ENCODE results near the gene MICOS13. TPM values are rescaled to one million over a fixed set of nuclear protein-coding genes. Genes with fewer than 3 reads are reported as not detected.

MICOS13 gene
- total RNA-seq, 1 experiment from 2014 or later = 130 TPM

DNA sequence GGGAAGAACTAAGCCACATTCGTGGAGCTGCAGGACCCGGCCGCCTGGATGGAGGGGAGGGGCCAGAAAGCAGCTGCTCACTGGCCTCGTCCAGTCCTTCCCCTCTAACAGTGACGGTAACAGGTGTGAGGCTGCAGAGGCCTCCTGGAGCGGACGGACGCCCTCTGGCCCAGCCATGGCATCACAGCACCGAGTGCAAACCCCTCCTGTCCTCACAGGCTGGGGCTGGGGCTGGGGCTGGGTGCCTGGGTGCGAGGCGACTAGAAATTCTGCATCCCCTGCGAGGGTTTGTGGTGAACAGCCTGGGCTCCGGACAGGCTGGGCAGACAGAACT is 3.6 kb downstream of the MICOS13 start:
- DNase-seq (ENCODE audit: low read depth) = no peak
- in situ Hi-C loops (cut with HindIII; ENCODE audit: low pct_unique_long_range_greater_than_20kb, low sequenced_read_pairs) = no loop called here

DNA sequence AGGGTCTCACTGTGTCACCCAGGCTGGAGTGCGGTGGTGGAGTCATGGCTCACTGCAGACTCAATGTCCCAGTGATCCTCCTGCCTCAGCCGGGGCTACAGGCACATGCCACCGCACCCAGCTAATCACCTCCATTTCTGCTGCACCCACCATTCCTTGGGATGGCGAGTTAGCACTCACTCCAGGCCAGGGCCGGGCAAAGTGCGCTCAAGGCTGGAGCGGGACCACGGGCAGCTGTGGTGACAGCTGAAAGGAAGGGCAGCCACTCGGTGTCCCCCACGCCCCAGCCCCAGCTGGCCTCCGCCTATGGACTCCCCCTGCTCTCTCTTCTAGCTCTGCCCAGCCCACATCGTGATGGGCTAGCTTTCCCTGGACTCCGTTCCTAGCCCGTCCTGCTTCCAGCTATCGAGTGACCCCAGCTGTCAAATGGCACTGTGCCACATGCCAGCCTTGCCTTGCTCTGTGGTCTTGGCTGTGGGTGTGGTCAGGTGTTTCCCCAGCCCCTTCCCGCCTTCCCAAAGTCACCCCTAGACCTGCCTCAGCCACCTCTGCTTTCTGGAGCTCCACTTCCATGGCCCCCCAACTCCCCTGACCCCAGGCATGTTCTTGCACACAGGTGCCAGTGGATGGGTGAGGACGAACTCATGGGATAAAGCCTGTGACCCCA is 4.1 kb downstream of the MICOS13 start:
- DNase-seq (ENCODE audit: low read depth) = no peak
- in situ Hi-C loops (cut with HindIII; ENCODE audit: low pct_unique_long_range_greater_than_20kb, low sequenced_read_pairs) = no loop called here

DNA sequence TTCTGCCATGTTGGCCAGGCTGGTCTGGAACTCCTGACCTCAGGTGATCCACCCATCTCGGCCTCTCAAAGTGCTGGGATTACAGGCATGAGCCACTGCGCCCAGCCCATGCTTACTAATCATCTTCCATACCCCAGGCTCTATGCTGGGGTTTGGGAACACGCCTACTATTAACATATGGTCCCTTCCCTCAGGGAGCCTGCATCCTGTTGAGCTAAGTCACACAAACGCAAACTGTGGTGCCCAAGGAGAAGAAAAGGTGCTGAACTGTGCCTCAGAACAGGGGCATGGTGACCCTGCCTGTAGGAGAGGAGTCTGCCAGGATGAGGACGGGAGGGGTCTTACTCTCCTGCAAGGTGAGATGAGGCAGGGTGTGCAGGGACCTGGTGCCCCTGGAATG is 5.6 kb downstream of the MICOS13 start:
- in situ Hi-C loops (cut with HindIII; ENCODE audit: low pct_unique_long_range_greater_than_20kb, low sequenced_read_pairs) = no loop called here
- no peak for DNase-seq (ENCODE audit: low read depth)

DNA sequence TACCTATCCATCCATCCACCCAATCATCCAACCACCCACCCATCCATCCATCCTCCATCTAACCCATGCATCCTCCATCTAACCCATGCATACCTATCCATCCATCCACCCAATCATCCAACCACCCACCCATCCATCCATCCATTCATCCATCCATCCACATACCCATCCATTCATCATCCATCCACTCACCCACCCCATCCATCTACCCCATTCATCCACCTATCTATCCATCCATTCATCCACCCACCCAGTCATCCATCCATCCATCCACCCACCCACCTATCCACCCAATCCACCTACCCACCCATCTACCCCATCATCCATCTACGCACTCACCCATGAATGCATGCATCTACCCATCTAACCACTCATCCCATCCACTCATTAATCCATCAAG is 6.6 kb downstream of the MICOS13 start:
- DNase-seq (ENCODE audit: low read depth) = no peak
- in situ Hi-C loops (cut with HindIII; ENCODE audit: low pct_unique_long_range_greater_than_20kb, low sequenced_read_pairs) = no loop called here

DNA sequence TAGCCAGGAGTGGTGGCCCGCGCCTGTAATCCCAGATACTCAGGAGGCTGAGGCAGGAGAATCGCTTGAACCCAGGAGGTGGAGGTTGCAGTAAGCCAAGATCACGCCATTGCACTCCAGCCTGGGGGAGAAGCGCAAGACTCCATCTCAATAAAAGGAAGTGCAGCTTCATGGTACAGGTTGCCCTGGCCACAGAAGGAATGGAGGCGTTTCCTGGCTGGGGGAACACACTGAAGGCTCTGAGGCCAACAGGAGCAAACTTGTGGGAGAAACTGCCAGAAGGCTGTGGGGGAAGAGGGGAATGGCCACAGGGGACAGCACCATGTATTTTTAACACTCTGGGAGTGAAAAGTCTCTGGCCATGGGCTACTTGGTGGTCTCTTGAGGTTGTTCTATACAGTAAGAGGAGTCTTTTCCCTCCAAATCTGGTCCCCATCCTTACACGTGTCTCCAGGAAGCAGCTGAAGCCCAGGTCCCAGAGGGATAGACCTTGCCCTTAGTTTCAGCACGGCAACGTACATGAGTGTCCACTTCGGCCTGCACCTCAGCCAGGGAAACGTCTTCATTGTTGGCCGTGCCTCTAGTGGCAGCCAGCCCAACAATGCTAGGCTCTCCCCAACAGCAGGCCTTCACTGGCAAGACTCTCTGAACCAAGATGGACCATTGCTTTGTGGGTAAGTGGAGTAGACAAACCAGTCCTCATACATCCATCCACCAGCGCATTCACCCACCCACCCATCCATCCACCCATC is 7.4 kb downstream of the MICOS13 start:
- DNase-seq (ENCODE audit: low read depth) = no peak
- in situ Hi-C loops (cut with HindIII; ENCODE audit: low pct_unique_long_range_greater_than_20kb, low sequenced_read_pairs) = no loop called here

DNA sequence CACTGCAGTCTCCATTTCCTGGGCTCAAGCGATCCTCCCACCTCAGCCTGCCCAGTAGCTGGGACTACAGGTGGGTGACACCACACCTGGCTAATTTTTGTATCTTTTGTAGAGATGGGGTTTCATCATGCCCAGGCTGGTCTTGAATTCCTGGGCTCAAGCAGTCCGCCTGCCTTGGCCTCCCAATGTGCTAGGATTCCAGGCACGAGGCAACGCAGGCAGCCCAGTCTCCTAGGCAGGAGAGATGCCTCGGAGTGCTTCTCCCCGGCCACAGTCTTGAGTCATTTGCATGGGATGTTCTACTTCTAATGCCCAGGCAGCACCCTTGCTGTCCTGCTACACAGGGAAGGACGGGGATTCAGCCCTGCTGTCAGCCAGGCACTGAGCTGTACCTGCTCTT is 8.7 kb downstream of the MICOS13 start:
- DNase-seq (ENCODE audit: low read depth) = no peak
- in situ Hi-C loops (cut with HindIII; ENCODE audit: low pct_unique_long_range_greater_than_20kb, low sequenced_read_pairs) = no loop called here

DNA sequence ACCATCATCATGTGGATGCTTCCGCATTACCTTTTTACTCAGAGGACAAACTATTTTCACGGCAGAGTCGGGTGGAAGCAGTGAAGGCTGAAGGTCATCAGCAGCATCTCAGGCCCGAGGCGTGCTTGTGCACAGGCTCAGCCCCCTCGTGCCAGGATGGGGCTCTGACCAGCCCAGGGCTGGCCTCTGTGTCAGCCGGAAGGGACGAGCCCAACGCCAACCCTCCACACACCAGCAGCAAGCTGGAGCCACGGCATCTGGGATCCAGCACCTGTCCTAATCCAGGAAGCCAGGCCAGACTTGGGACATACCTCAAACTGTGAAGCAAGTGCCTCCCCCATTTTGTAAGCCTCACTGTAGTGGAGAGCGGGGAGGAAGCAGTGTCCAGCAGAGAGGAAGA is 11.1 kb downstream of the MICOS13 start:
- in situ Hi-C loops (cut with HindIII; ENCODE audit: low pct_unique_long_range_greater_than_20kb, low sequenced_read_pairs) = no loop called here
- DNase-seq (ENCODE audit: low read depth) = no peak

DNA sequence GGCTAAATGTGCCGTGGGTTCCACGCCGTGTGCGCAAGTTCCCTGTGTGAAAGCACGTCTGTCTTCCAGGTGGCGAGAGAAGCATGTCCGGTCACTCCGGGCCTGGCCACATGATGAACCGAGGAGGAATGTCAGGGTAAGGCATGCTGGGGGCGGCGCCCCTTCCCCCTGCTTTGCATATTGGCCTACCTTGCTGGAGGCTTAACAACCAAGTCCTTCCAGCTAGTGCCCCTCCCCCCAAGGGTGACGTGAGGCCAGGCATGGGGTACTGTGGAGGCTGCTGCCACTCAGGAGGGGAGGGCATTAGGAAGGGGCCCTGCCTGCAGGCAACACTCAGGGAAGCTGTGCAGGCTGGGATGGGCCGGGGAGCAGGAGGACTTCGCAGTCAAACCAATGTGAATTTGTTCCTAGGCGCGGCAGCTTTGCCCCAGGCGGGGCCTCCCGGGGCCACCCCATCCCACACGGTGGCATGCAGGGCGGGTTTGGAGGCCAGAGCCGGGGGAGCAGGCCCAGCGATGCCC is 12.5 kb downstream of the MICOS13 start:
- in situ Hi-C loops (cut with HindIII; ENCODE audit: low pct_unique_long_range_greater_than_20kb, low sequenced_read_pairs) = no loop called here
- DNase-seq (ENCODE audit: low read depth) = no peak

DNA sequence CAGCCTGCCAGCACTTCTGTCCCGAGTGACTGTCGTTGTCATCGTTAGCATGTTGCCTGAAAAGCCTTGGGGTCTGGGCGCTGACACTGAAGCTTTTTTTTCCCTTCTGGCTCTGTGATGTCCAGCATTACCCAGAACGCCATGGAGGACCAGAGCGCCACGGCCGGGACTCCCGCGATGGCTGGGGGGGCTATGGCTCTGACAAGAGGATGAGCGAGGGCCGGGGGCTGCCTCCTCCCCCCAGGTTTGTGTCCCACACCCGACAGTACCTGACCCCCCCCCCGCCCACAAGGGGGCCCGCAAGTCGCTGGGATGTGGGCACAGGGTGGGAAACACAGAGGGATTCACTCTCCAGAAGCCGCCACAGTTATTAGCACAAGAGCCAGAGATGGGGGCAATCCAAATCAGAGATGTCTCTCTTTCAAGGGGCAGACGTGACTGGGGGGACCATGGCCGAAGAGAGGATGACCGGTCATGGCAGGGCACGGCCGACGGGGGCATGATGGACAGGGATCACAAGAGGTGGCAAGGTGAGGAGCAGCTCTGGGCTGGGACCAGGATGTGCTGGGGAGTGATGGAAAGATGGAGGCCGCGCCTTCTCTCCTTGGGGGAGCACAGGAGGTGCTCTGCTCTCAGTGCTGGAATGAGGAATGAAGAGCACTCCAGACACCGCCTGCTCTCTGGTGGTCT is 13.2 kb downstream of the MICOS13 start:
- in situ Hi-C loops (cut with HindIII; ENCODE audit: low pct_unique_long_range_greater_than_20kb, low sequenced_read_pairs) = no loop called here
- DNase-seq (ENCODE audit: low read depth) = no peak

DNA sequence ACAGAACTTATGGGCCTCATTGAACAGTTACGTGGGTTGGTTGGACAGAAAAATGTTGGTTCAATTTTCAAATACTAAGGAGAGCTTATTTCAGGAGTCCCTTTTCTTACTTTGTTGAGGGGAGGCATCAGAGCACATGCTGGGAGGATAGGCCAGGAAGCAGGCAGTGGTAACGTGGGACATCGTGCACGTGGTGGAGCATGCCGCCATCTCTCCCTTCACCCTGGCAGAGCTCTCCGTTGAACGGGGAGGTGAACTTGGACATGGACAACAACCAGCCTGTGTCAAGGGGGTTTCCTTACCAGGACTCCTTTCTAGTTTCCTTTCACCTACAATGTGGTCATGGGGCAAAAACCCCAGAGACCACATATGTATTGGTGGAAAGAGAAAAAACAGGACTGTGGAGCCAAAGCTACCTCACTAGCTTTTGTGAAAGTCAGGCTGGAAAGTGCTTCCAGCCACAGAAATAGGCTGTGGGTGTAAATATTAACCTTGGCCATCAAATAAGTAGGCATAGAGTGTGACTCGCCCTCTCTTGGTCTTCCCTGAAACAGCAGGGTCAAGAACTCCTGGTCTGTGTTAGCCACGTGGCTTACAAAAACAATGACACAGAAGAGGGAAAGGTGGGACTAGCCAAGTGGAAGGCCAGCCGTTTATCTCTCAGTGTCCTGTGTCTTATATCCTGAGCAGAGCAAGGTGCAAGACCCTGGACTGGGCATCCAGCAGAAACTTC is 14.4 kb downstream of the MICOS13 start:
- peak; percentile 92 for DNase-seq (ENCODE audit: low read depth)

DNA sequence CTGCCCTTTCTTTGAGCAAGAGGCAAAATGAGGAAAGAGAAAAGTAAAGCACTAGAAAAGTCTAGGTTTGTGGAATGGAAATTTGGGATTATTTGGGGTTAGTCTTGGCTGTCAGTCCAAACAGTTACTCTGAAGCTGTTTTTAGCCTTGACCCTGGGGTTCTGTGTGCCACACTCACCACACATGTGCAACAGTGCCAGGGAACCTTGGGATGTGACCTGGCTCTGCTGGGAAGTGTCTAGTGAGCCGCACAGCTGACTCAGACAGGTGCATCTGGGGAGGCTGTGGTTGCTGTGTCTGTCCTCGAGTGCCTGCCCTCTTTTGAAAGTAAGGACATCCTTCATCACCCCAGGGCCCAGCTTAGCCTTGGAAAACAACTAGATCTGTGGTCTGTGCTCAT is 15.8 kb downstream of the MICOS13 start:
- no peak for DNase-seq (ENCODE audit: low read depth)
- in situ Hi-C loops (cut with HindIII; ENCODE audit: low pct_unique_long_range_greater_than_20kb, low sequenced_read_pairs) = no loop called here

More for the DNA sequence above, 14.4 kb downstream of the MICOS13 start:
- in situ Hi-C loops (cut with HindIII; ENCODE audit: low pct_unique_long_range_greater_than_20kb, low sequenced_read_pairs) = no loop called here

DNA sequence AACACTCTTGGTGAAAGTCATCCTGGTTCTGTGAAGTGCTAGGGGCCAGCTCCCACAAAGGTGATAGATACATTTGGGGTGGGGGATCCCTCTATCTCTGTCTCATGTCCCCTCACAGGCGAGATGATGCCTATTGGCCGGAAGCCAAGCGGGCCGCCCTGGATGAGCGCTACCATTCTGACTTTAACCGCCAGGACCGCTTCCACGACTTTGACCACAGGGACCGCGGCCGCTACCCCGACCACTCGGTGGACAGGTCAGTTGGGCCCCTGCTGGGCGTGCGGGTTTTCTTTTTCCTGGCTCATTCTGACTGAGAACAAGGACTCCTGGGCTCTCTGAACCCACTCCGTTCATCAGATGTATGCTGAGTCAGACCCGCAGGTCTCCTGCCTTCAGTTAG is 16.4 kb downstream of the MICOS13 start:
- DNase-seq (ENCODE audit: low read depth) = no peak
- in situ Hi-C loops (cut with HindIII; ENCODE audit: low pct_unique_long_range_greater_than_20kb, low sequenced_read_pairs) = no loop called here

DNA sequence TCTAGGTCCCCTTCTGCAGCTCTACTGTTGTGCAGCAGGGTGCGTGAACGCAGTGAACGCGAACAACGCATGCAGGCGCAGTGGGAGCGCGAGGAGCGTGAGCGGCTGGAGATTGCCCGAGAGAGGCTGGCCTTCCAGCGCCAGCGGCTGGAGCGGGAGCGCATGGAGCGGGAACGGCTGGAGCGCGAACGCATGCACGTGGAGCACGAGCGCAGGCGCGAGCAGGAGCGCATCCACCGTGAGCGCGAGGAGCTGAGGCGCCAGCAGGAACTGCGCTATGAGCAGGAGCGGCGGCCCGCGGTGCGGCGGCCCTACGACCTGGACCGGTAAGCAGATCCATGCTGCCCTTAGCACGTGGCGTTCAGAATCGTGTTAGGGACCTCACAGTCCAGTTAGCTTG is 18.8 kb downstream of the MICOS13 start:
- in situ Hi-C loops (cut with HindIII; ENCODE audit: low pct_unique_long_range_greater_than_20kb, low sequenced_read_pairs) = no loop called here
- DNase-seq (ENCODE audit: low read depth) = no peak

DNA sequence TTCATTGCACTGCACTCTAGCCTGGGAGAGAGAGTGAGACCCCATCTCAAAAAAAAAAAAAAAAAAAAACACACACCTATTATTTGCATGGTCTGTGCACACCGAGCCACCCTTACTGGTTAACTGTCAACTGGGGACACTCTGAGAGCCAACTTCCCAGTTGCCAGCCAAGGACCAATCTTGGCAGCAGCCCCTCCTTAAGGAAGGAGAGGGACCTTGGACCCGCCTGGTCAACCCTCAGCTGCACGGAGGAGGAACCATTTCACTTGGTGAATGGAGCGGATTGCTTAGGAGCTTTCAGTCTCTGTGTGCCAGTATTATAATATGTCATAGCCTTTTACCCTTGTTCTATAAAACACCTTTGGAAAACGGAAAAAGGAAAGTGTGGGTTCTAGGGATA is 24.9 kb downstream of the MICOS13 start:
- DNase-seq (ENCODE audit: low read depth) = no peak
- in situ Hi-C loops (cut with HindIII; ENCODE audit: low pct_unique_long_range_greater_than_20kb, low sequenced_read_pairs) = no loop called here

DNA sequence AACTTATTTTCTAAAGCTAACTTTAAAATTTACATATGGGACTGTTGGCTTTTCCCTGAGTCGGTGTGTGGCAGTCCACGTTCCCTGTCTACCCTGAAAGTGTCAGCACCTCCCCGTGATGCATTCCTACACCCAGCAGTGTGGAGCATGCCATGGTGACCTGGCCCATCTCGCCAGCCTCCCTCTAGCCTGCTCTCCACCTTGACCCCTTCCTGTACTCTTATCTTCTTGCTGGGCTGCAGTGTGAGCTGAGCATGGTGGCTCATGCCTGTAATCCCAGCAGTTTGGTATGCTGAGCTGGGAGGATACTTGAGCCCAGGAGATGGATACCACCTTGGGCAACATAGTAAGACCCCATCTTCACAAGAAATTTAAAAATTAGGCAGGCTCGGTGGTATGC is 25.4 kb downstream of the MICOS13 start:
- in situ Hi-C loops (cut with HindIII; ENCODE audit: low pct_unique_long_range_greater_than_20kb, low sequenced_read_pairs) = no loop called here
- no peak for DNase-seq (ENCODE audit: low read depth)

DNA sequence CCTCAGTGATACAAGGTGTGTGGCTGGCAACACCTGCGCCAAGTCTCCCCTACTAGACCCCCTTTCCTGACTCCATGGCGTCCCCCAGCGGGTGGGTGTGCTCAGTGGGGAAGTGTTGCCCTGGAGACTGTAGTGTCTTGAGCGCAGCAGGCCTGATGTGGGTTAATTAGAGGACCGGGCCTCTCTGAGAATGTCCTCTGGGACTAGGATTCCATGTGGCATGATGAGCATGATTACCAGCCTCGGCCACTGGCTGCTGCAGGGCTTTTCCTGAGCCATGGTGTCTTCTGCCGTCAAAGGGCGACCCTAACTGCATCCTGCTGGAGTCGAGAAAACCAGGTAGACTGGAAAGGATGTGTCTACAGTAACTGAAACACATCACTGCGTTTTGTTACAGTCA is 28.1 kb downstream of the MICOS13 start:
- DNase-seq (ENCODE audit: low read depth) = no peak
- in situ Hi-C loops (cut with HindIII; ENCODE audit: low pct_unique_long_range_greater_than_20kb, low sequenced_read_pairs) = no loop called here

DNA sequence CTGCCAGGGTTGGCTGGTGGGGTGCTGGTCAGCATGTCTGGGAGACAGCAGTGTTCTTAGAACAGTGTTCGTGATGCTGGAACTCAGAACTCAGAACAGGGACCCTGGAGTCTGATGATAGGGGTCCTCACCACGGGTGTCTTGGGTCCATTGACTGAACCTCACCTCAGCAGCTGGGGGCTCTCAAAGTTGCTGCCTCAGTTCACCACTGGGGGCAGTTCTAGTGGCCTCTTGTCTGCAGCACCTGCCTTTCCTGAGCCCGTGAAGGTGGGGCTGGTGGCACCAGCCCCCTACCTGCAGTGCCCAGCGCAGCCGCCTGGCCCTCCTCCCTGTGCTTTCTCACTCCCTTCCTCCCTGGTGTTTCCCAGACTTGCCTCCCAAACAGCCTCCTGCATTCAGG is 29.0 kb downstream of the MICOS13 start:
- no peak for DNase-seq (ENCODE audit: low read depth)
- in situ Hi-C loops (cut with HindIII; ENCODE audit: low pct_unique_long_range_greater_than_20kb, low sequenced_read_pairs) = no loop called here

DNA sequence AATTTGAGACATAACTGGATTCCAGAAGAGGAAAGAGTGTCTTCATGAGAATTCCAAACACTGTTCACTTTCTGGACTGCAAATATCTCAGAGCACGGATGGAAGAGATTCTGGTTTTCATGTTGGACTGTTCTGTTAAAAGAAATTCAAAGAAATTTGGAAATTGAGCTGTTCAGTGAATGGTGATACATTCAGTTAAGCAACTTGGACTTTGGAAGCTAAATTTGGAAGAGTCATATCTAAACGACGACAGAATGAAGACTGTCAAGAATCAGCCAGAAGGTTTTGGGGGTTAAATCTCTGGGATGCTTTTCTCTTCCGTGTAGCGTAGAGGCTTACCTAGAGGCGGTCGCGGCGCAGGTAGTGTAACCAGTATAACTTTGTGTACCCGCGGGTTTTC is 31.9 kb downstream of the MICOS13 start:
- in situ Hi-C loops (cut with HindIII; ENCODE audit: low pct_unique_long_range_greater_than_20kb, low sequenced_read_pairs) = no loop called here
- DNase-seq (ENCODE audit: low read depth) = no peak

DNA sequence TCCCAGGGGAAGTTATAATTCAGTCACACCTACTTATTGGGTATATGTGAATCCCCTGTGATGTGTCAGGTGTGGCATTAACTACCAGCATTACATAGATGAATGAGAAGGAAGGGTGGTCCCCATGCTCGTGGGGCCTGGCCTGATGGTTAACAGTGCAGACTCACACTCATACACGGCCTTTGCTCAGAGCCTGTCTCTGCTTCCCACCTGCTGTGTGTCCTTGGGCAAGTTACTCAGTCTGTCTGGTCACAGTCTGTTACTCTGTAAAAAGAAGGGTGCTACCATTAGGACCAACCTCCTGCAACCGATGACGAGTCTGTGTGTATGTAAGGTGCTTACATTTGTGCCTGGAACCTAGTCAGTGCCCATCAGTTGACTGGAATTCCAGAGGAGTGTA is 33.6 kb downstream of the MICOS13 start:
- no peak for DNase-seq (ENCODE audit: low read depth)
- in situ Hi-C loops (cut with HindIII; ENCODE audit: low pct_unique_long_range_greater_than_20kb, low sequenced_read_pairs) = no loop called here

Data from Caki2 (cell line).